ENCODE results near the gene KDM4C. TPM values are rescaled to one million over a fixed set of nuclear protein-coding genes. Genes with fewer than 3 reads are reported as not detected.

KDM4C gene
- total RNA-seq, 2 donors from 2014 or later = 12.8 to 31.5 TPM

- Histone ChIP-seq H3K4me1 (ENCODE audit: control insufficient read depth, insufficient read depth, low read length) (peaks cover 3% of the 10 kb centered on the region), H3K9ac (ENCODE audit: extremely low read depth, low read length, poor library complexity, severe bottlenecking) (no peak overlapping the region), H3K27ac (ENCODE audit: low read depth, low read length) (no peak overlapping the region), H3K4me3 (ENCODE audit: low read length) (no peak overlapping the region), H3K27me3 (ENCODE audit: control insufficient read depth, insufficient read depth, low read length, poor library complexity, severe bottlenecking) (no peaks in the 10 kb centered on the region), H3K9me3 (ENCODE audit: control insufficient read depth, low read length) (no peaks in the 10 kb centered on the region), H3K36me3 (ENCODE audit: control insufficient read depth, insufficient read depth, low read length) (peaks cover 15% of the 10 kb centered on the region)
- Mint-ChIP-seq H3K4me1 (peaks cover 6% of the 10 kb centered on the region), H3K36me3 (ENCODE audit: low read depth) (peaks cover 2% of the 10 kb centered on the region), H3K9me3 (no peaks in the 10 kb centered on the region), H3K27me3 (ENCODE audit: insufficient read depth) (no peaks in the 10 kb centered on the region), H3K4me3 (no peak overlapping the region), H3K27ac (no peak overlapping the region)
- 76 to 84% methylated on average over 2 to 3 of the region's 5 CpGs for WGBS, 2 experiments (ENCODE audit: insufficient coverage in 1 of 2, insufficient read length in 1 of 2)
- no peak for TF ChIP-seq CTCF (conservative IDR thresholded peaks at IDR 0.05)
- DNase-seq = no peak
These were observed 331.8 kb downstream of the KDM4C start for GRCh38 chr9:7089406-7090193.

GRCh38 chr9:7093040-7093439 lies 335.3 kb downstream of the KDM4C start:
- Histone ChIP-seq H3K36me3 (ENCODE audit: control insufficient read depth, insufficient read depth, low read length) (peaks cover 1% of the 10 kb centered on the region), H3K4me3 (ENCODE audit: low read length) (no peak overlapping the region), H3K4me1 (ENCODE audit: control insufficient read depth, insufficient read depth, low read length) (peaks cover 6% of the 10 kb centered on the region), H3K9me3 (ENCODE audit: control insufficient read depth, low read length) (no peaks in the 10 kb centered on the region), H3K27ac (ENCODE audit: low read depth, low read length) (no peak overlapping the region), H3K9ac (ENCODE audit: extremely low read depth, low read length, poor library complexity, severe bottlenecking) (no peak overlapping the region), H3K27me3 (ENCODE audit: control insufficient read depth, insufficient read depth, low read length, poor library complexity, severe bottlenecking) (no peaks in the 10 kb centered on the region)
- Mint-ChIP-seq H3K4me1 (peaks cover 10% of the 10 kb centered on the region), H3K4me3 (no peak overlapping the region), H3K36me3 (ENCODE audit: low read depth) (no peaks in the 10 kb centered on the region), H3K27ac (no peak overlapping the region), H3K27me3 (ENCODE audit: insufficient read depth) (peaks cover 3% of the 10 kb centered on the region), H3K9me3 (no peaks in the 10 kb centered on the region)
- TF ChIP-seq CTCF (conservative IDR thresholded peaks at IDR 0.05) = no peak
- WGBS, 2 experiments (ENCODE audit: insufficient coverage in 1 of 2, insufficient read length in 1 of 2) = 89 to 100% methylated on average over 1 to 2 of the region's 4 CpGs
- DNase-seq = no peak

GRCh38 chr9:7094052-7094451 lies 336.3 kb downstream of the KDM4C start:
- Histone ChIP-seq H3K27me3 (ENCODE audit: control insufficient read depth, insufficient read depth, low read length, poor library complexity, severe bottlenecking) (no peaks in the 10 kb centered on the region), H3K9ac (ENCODE audit: extremely low read depth, low read length, poor library complexity, severe bottlenecking) (no peak overlapping the region), H3K27ac (ENCODE audit: low read depth, low read length) (no peak overlapping the region), H3K36me3 (ENCODE audit: control insufficient read depth, insufficient read depth, low read length) (peaks cover 1% of the 10 kb centered on the region), H3K4me1 (ENCODE audit: control insufficient read depth, insufficient read depth, low read length) (peaks cover 6% of the 10 kb centered on the region), H3K4me3 (ENCODE audit: low read length) (no peak overlapping the region), H3K9me3 (ENCODE audit: control insufficient read depth, low read length) (peaks cover 8% of the 10 kb centered on the region)
- Mint-ChIP-seq H3K9me3 (peaks cover 7% of the 10 kb centered on the region), H3K36me3 (ENCODE audit: low read depth) (peaks cover 6% of the 10 kb centered on the region), H3K4me1 (peaks cover 16% of the 10 kb centered on the region), H3K27me3 (ENCODE audit: insufficient read depth) (peaks cover 3% of the 10 kb centered on the region), H3K4me3 (no peak overlapping the region), H3K27ac (peak overlapping the region; percentile 40)
- peak; percentile 71 for DNase-seq
- 87% methylated on average over 2 of the region's 2 CpGs; no CpG with 5 or more reads in 1 of the 2 experiments for WGBS, 2 experiments (ENCODE audit: insufficient coverage in 1 of 2, insufficient read length in 1 of 2)
- peak; percentile 82 for TF ChIP-seq CTCF (conservative IDR thresholded peaks at IDR 0.05)

Measured in endodermal cell (in vitro differentiated cells).